GM19467 (cell line): ENCODE data around the gene MTRF1.

Experiments
- ATAC-seq: cut with Tn5 transposase; IDR thresholded peaks from one replicate; pipeline ENCODE4 v1.9.1; 2021; ENCODE audit warnings: mild to moderate bottlenecking, moderate library complexity; ENCODE audit not compliant: unreplicated experiment

Gene MTRF1

DNA sequence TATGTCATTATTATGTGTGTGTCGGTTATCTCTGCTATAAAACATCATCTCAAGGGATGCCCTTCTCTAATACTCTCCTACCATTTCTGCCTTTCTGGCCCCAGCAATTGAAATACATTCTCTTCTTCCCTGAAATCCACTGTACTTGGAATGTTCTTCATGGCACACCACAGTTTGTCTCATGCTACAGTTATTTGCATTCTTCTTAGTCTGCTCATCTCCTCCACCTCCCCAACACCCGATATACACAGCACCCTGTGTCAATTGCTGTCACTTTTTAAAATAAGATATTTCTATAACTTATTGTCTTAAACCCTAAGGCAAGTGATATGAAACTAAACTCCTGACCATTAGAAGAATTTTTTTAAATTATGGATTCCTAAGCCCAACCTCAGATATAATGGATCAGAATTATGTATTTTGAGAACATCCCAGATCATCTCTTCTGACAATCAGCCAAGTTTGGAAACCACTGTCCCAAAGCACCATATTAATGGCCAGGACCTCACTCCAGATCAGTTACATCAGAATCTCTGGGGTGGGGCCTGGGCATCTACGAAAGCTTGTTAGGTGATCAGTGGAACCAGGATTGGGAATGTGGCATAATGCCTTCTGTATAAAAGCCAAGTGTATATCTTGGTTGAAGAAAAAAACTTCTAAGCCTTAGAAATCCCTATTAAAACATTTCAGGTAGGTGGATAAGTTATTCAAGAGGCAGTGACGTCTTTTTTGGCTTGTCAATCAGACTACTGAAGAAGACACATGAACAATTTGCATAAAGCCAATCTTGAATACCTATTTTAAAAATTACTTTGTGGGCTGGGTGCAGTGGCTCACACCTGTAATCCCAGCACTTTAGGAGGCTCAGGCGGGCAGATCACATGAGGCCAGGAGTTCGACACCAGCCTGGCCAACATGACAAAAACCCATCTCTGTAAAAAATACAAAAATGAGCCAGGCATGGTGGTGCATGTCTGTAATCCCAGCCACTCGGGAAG is 39.0 kb downstream of the MTRF1 start:
- ATAC-seq, result no peak

DNA sequence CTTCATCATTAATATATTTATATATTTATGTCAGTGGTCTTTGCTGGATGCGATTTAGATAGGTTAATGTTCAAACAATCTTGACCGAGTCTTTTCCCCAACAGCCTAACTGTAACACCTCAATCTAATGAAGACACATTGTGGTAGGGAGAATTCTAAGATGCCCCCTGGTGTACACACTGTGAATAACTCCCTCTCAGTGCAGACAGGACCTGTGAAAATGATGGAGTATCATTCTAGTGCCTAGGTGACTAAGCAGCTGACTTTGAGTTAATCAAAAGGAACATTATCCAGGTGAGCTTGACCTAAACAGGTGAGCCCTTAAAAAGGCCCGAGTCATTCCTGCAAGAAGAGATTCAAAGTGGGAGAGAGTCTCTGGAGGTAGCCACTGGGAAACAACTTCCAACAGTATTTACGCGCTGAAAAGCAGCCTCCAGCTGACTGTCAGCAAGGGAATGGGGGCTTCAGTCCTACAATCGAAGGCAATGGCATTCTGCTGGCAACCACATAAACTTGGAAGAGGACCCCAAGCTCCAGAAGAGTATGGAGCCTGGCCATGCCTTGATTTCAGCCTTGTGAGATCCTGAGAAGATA is 41.0 kb downstream of the MTRF1 start:
- no peak for ATAC-seq

DNA sequence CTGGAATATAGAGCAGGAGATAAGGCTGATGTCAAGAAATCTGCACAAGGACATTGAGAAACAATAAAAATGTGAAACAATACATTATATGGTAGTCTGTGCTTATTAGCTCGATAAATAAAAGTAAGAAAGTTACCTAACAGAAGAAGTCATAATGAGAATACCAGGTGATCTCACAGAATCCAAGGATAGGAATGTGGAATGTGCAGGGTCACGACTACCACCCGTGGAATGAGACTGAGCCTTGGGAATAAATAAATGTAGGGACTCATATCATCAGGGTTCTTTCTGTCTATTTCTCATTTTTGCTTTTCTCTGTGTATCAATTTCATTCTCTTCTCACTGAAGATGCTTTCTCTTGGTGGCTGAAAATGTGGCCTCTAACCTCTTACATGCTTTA is 43.0 kb downstream of the MTRF1 start:
- no peak for ATAC-seq

DNA sequence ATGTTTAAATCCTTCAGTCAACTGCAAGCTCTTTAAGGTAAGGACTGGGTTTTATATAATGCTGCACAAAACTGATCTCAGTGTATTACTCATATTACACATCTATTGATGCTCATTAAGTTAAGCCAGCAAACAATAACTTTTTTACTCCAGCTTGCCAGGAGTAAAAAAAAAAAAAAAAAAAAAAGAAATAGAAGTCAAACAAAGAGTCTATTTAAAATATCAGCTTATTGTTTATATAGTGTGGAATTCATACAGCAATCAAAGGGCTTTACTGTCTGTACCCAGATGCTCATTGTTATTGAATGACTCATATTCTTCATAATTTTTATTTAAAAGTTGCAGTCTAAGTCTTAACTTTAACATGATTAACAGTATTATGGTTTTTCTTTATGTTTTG is 47.2 kb downstream of the MTRF1 start:
- ATAC-seq, result no peak

DNA sequence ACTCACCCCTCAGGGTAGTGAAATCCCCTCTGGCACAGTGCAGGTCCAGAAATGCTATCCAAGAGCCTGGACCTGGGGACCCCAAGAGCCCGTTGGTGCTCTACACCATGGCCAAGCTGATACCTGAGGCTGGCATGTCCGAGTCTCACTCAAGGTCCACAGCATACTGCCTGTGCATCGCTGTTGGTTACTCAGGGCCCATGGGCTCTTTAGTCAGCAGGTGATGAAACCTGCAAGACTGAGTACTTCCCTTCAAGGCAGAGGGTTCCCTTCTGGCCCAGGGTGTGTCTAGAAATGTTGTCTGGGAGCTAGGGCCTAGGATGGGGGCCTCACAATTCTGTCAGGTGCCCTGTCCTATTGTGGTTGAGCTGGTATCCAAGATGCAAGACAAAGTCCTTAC is 49.5 kb downstream of the MTRF1 start:
- no peak for ATAC-seq

DNA sequence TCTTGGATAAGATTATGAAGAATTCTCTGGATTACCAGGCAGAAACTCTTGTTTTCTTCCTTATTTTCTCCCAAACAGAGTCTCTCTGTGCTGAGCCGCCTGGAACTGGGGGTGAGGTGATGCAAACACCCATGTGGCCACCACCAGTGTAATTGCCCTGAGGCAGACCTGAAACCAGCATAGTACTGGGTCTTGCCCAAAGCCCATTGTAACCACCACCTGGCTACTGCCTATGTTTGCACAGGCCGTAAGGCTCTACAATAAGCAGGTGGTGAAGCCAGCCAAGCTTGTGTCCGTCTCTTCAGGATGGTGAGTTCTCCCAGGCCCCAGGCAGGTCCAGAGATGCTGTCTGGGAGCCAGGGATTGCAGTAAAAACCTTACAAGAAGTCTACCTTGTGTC is 50.1 kb downstream of the MTRF1 start:
- ATAC-seq, result no peak

DNA sequence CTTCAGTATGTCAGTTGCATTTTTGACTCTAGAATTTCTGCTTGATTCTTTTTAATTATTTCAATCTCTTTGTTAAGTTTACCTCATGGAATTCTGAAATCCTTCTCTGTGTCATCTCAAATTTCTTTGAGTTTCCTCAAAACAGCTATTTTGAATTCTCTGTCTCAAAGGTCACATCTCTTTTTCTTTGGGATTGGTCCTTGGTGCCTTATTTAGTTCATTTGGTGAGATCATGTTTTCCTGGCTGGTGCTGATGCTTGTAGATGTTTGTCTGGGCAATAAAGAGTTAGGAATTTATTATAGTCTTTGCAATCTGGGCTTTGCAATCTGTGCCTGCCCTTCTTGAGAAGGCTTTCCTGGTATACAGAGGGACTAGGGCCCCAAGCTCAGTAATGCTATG is 50.5 kb downstream of the MTRF1 start:
- no peak for ATAC-seq

DNA sequence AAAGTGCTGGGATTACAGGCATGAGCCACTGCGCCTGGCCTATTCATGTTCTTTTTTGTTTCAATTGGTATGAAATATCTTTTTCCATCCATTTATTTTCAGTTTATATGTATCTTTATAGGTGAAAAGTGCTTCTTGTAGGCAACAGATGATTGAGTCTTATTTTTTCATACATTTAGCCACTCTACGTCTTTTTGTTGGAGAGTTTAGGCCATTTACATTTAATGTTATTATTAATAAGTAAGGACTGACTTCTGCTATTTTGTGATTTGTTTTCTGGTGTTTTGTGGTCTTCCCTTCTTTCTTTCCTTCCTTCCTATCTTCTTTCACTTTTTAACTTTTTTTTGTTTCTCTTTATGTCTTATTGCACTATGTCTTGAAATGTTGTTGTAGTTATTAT is 52.3 kb downstream of the MTRF1 start:
- ATAC-seq, result no peak

DNA sequence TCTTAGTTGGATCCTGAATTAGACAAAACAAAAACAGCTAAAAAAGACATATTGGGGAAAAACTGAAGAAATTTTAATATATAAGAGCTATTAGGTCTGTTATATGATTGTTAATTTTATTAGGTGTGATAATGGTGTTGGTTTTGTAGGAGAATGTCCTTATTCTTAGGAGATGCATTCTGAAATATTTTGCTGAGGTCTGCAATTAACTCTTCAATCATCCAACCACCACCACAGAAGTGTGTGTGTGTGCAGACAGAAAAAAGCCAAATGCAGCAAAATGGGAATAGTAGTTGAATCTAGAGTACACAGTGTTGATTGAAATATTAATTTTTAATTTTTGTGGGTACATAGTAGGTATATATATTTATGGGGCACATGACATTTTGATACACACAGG is 56.9 kb downstream of the MTRF1 start:
- no peak for ATAC-seq

DNA sequence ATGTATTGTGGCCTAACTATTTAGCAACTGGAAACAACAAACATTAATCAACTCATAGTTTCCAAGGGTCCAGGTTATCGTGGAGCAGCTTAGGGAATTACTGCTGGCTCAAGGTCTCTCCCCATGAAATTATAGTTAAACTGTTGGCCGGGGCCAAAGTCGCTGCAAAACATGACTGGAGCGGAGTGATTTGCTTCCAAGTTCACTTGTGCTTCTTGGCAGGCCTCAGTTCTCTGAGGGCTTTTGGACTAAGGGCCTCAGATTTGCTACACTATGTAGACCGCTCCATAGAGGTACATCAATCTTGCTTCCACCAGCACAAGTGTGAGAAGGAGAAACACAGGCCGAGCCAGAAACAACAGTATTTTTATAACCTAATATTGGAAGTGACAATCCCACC is 59.6 kb downstream of the MTRF1 start:
- ATAC-seq, result no peak

DNA sequence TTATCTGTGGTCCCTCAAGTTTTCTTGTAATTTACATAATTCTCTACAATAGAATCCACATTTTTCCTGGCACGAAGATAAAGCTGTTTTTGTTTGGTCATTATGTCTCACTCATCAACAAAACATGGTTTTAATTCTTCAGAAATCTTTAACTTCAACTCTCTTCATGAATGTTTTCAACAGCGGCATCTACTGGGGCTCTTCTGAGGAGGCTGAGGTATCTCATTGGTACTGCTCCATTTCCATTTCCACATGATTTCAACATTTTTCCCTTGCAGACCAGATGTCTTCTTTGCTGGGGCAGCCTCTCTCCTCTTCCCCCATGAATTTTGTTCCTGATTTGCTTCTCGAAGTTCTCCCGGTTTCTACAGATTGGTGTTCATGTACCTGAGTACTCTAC is 63.2 kb downstream of the MTRF1 start:
- ATAC-seq, result no peak

DNA sequence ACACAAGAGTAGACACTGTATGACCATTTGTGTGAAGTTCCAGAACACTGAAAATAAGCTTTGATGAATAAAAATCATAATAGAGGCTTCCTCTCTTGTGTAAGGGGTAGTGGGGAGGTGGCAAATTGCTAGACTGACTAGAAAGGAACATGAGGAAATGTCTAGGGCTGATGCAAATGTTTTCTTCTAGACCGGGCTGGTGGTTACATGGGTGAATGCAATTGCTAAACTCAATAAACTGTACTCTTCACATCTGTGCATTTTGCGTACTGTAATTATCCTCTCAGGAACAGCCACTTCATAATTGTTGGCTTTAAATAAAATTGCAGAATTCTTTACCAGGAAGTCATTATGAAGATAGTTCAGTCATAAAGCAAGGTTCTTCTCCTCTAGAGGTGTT is 63.9 kb downstream of the MTRF1 start:
- peak; percentile 61 for ATAC-seq

DNA sequence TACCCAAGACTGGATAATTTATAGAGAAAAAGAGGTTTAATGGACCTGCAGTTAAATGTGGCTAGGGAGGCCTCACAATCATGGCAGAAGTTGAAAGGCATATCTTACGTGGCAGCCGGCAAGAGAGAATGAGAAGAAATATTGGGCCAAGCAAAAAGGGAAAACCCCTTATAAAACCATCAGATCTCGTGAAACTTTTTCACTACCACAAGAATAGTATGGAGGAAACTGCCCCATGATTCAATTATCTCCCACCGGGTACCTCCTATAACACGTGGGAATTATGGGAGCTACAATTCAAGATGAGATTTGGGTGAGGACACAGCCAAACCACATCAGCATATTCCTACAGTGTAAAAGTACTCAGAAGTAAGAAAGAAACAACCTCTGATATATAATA is 64.3 kb downstream of the MTRF1 start:
- no peak for ATAC-seq

DNA sequence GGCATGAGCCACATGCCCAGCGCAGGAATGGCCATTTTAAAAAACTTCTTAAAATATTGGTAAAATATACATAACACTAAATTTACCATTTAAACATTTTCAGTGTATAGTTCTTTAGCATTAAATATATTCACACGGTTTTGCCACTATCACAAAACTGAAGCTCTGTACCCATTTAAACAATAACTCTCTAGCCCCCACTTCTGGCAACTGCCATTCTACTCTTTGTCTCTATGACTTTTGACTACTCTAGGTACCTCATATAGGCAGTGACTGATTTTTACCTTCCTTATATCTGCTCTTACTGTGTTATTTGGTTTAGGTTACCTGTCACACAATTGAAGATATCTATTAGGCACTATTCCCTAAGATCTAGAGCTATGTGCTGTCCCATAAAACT is 66.8 kb downstream of the MTRF1 start:
- no peak for ATAC-seq

DNA sequence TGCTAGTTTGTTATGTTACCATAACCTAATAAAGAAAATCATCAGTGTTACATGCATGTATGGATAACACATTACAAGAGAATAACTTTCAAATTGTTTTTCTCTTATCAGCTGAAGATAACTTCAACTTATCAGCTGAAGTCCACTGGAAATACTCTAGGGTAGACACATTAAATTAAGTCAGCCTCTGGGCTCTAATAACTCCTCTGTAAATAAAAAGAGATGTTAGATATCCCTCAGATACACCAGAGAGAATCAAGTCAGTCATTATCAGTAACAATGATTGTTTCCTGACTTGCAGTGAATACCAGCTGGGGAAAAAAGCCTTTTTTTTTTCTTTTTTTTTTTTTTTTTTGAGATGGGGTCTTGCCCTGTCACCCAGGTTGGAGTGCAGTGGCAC is 67.4 kb downstream of the MTRF1 start:
- ATAC-seq, result no peak

DNA sequence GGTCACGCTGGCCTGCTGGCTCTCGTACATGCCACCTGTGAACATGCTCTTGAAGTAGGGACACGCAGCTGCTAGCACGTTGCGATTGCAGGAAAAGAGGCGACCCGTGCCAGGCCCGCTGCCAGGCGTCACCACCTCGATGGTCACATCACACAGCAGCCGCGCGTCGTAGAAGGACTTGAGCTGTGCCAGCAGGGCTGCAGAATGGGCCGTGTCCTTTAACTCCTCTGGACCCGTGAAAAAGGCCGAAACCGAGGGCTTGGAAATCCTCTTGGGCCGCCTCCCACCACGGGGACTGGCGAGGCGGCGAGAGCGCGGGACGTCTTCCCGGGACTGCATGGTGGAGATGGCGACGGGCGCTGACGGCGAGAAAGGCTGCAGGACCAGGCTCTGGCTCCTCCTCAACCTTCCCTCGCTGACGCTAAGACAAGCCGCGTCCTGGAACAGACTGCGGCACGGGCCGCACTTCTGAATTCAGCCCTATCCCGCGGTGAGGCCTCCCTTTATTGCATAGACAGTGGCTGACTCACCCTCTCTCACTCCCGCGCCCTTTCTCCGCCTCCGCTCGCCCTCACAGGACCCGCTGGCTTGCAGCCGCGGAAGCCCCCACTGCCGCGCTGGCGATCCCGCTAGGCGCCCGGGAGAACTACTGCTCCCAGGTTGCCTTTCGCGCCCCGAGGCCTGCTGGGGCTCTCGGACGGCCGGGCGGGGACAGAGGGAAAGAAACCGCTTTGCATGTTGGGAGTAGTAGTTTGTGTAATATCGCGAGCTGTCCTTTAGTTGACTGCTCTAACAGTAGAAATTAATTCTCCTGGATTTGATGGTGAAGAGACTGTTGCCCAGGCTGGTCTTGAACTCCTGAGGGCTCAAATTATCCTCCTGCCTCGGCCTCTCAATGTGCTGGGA is 69.2 kb downstream of the MTRF1 start, which contains the start of gene KBTBD7:
Gene KBTBD7 (minus strand): TSS at position 651 of the 906 bp plus-strand sequence. CDS start 312 bp downstream, at position 339.
- ATAC-seq, result peak; percentile 87

DNA sequence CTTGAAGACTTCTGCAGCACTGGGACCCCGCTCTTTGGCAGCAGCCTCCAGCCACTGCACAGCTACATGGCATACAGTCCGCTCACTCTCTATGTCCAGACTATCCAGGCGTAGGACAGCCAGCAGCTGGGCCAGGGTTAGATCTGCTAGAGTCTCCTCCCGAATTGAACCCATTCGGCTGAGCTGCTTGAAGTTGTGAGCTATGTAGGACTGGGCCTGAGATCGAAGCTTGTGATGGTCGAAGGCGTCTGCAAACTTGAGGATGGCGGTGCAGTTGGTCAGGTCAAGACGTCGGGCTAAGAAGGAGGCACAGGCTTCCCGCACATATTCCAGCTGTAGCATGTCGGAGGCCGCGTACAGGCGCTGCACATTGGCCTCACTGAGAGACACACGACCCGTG is 69.9 kb downstream of the MTRF1 start:
- no peak for ATAC-seq

DNA sequence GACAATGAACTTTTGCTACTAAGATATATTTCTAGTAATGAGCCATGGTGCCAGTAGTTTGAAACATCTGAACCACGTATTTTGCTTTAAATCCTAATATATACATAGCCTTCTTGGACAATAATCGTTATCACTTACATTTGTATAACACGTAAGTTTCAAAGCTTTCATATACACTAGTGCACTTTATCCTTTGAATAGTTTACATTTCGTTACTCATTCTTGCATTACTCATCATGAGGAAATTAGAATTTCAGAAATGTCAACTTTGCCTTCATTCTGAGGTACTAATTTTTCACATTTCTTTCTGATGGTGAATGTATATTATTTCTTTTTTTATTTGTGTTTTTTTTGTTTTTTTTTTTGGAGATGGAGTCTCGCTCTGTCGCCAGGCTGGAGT is 74.8 kb downstream of the MTRF1 start:
- ATAC-seq, result no peak

DNA sequence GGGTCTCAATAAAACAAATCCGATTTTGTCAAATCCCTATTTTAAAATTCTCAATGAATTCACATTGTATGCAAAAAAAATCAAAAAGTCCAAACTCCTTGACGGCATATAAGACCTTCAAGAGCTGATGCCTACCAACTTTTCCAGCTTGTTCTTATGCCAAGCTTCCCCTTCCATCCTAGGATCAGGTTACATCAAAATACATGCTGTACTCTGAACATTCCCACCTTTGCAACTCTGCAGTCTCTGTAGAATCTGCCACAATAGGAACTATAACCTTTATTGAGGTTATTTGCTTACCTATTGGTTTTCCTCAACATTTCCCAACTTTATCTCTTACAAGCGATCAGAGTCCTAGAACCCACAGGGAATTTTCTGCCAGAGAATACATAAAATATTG is 76.9 kb downstream of the MTRF1 start:
- ATAC-seq, result no peak

DNA sequence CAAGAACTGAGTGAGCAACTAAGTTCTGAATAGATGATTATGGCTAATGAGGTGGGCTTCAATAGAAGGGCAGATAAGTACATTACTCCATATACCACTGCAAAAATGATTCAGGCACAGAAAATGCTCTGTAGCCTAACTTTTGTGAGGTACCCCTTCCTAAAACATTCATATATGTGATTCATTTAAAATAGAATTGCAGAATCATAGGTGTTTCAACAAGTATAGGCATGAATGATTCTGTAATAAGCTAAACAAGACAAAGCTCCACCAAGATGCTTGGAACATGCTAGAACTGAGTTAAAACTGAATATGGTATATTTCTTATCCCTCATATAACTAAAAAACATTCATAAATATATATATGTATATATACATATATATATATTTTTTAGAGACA is 81.1 kb downstream of the MTRF1 start:
- ATAC-seq, result no peak

DNA sequence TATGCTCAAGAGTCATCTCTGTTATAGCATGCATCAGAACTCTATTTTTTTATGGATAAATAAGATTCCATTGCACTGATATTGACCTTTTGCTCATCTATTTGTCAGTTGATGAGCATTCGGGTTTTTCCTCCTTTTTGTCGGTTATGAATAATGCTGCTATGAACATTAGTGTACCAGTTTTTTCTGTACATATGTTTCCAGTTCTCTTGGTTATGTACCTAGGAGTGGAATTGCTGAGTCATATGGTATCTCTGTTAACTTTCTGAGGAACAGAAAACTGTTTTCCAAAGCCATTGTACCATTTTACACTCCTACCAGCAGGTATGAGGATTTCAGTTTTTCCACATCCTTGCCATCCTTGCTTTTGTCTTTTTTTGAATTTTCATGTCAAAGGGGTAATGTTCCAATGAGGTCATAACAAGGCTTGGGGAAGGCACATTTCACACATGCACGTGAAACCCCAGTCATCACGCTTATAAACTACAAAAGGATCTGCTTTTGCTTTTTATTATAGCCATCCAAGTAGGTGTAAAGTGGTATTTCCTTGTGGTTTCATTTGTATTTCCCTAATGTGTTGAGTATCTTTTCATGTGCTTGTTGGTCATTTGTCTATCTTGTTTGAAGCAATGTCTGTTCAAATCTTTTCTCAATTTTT is 83.7 kb downstream of the MTRF1 start:
- no peak for ATAC-seq
